Cardiac fibroblast (primary cell): ENCODE results near the gene FMNL2.

Experiments
- DNase-seq, 2 donors: peaks; one replicate each; pipeline versions ENCODE4 v3.0.0 to v3.0.0-alpha.2; 2010; ENCODE audit warnings: low read depth in 2 of 2
- H3K4me3 ChIP-seq, 2 donors: replicated peaks in 1 of 2; 1 replicate in 1 of 2; 2 replicates in 1 of 2; pipeline ENCODE4 v1.5.1; 2011; ENCODE audit warnings: low read depth in 2 of 2, low read length in 2 of 2, mild to moderate bottlenecking in 2 of 2, moderate library complexity in 1 of 2
- TF ChIP-seq, protein P1 (sequence below): IDR thresholded peaks from one replicate; pipeline ENCODE4 v1.5.1; 2011; ENCODE audit warnings: low read depth, mild to moderate bottlenecking, low read length, inconsistent platforms

Gene FMNL2

DNA sequence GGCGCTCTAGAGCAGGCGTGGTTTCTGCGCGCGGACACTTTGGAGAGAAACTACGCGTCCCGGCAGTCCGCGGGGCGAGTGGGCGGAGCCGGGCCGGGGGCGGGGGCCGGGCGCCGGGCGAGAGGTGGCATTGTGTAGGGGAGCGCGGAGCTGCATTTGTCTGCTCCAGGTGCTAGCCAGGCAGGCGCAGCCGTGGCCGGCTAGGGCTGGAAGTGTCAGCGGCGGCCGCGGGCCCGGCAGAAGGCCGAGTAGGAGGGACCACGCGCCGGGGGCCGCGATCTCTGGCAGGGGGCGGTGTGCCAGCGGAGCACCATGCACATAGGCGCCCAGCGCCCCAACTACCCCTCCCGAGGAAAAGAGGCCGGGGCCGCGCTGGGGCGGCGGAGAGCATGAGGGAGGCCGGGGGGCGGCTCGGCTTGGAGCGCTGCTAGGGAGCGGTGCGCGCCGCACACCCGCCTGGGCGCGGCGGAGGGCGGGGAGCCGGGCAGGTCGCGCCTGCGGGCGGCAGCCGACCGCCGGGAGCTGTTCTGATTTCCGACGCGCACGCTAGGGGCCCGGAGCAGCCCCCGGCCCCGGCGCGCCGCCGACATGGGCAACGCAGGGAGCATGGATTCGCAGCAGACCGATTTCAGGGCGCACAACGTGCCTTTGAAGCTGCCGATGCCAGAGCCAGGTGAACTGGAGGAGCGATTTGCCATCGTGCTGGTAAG, at the start of gene FMNL2:
TSS of gene FMNL2 (plus strand) at position 159 of the 710 bp plus-strand sequence.
- TF ChIP-seq, protein P1, sequence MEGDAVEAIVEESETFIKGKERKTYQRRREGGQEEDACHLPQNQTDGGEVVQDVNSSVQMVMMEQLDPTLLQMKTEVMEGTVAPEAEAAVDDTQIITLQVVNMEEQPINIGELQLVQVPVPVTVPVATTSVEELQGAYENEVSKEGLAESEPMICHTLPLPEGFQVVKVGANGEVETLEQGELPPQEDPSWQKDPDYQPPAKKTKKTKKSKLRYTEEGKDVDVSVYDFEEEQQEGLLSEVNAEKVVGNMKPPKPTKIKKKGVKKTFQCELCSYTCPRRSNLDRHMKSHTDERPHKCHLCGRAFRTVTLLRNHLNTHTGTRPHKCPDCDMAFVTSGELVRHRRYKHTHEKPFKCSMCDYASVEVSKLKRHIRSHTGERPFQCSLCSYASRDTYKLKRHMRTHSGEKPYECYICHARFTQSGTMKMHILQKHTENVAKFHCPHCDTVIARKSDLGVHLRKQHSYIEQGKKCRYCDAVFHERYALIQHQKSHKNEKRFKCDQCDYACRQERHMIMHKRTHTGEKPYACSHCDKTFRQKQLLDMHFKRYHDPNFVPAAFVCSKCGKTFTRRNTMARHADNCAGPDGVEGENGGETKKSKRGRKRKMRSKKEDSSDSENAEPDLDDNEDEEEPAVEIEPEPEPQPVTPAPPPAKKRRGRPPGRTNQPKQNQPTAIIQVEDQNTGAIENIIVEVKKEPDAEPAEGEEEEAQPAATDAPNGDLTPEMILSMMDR: no peak
- peak within 1 kb of the TSS; percentile 90 to 99 for H3K4me3 ChIP-seq
- DNase-seq: peak; percentile 75 to 84

DNA sequence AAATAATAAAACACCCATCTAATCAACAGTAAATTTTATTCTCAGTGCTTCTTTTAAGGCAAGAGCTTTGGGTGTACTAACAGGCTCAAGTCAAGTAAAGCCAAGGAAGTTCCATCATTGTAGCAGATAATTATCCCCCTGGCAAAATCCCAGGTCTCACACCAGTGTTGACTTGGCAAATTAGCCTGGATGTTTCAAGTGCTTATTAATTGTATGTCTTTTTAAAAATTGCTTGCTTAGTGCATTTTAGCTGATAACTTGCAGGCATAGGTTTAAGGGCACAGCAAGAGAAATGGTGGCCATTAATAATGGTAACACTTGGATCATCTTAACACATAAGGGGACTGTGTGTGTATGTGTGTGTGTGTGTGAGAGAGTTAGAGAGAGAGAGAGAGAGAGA, 42.0 kb upstream of the FMNL2 start:
- no peak for DNase-seq
- no peak overlapping the region for H3K4me3 ChIP-seq
- TF ChIP-seq, protein P1: no peak

DNA sequence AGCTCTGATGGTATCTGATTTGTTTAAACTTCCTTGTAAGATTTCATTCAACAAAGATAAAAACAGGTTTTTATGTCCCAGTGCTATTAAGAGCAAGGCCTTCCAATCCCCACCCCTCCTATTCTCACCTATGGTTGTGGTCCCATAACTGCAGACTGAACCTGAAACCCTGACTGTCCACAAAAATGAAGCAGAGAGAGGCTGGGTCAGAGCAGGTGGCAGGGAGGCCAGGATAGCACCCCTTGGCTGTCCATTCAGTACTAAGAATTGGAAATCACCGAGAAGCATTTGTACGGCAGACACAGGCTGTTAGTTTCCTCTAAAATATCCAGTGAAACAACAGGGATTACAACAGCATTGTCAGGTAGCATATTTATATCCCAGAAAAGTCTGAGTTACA, 37.3 kb upstream of the FMNL2 start:
- no peak overlapping the region for H3K4me3 ChIP-seq
- TF ChIP-seq, protein P1: no peak
- DNase-seq: no peak

DNA sequence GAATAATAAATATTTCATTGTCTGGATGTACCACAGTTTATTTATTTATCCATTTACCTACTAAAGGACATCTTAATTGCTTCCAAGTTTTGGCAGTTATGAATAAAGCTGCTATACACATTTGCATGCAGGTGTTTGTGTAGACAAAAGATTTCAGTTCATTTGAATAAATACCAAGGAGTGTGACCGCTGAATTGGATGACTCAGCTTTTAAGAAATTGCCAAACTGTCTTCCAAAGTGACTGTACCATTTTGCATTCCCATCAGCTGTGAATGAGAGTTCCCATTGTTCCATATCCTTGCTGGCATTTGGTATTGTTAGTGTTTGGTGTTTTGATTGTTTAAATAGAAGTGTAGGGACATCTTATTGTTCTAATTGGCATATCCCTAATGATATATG, 36.2 kb upstream of the FMNL2 start:
- TF ChIP-seq, protein P1: no peak
- peak; percentile 12 to 70 for DNase-seq
- H3K4me3 ChIP-seq: no peak overlapping the region

DNA sequence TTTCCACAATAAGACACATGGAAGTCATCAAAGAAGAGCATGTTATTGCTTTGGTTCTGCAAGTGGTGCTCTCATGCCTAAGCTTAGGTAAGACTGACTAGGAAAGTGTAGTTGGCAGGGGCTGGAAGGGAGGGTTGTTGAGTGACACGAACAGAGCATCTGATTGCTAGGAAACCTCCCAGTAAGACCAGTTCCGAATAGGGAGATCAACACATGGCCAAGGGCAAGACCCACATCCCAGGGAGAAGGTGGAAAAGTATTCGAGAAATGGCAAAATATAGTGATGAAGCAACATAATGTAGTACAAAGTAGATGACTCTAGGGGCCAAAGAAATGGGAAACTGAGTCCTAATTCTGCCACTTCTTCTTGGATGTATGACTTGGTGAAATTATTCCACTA, 33.8 kb upstream of the FMNL2 start:
- H3K4me3 ChIP-seq: no peak overlapping the region
- no peak for DNase-seq
- TF ChIP-seq, protein P1: no peak

DNA sequence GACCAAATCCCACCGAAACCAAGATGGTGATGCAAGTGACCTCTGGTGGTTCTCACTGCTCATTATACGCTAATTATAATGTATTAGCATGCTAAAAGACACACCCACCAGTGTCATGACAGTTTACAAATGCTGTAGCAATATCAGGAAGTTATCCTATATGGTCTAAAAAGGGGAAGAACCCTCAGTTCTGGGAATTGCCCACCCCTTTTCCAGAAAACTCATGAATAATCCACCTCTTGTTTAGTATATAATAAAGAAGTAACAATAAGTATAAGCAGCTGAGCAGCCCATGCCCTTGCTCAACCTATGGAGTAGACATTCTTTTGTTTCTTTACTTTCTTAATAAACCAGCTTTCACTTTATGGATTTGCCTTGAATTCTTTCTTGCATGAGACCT, 31.0 kb upstream of the FMNL2 start:
- no peak for DNase-seq
- no peak overlapping the region for H3K4me3 ChIP-seq
- TF ChIP-seq, protein P1: no peak

DNA sequence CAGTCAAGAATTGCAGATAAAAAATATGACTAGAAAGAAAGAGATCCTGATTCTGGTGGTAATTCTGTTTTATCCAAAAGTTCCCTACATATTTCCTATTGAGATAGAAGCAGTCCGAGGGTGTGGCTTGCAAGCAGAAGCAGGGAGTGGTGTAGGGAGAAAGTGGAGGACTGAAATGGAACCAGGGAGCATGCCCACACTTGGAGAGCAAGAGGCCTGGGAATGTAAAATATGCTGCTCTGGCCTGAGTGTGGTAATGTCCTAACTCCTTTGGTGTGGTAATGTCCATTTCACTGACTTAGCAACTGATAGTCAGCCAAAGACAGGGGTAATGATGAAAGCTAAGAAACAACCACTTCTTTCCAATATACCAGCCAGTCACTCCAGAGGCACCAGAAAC, 30.1 kb upstream of the FMNL2 start:
- no peak overlapping the region for H3K4me3 ChIP-seq
- peak; percentile 43 to 71 for DNase-seq
- TF ChIP-seq, protein P1: no peak
